Neutrophil (primary cell): Measurements from ENCODE around the gene ING3.

ENCODE experiments used
- H3K27ac ChIP-seq: fragments of 200-600 bp; sonication (generic); 2 replicates; pipeline ENCODE4 v1.5.1; 2016; ENCODE audit warnings: mild to moderate bottlenecking, moderate library complexity
- H3K27me3 ChIP-seq: fragments of 200-600 bp; sonication (generic); 2 replicates; pipeline ENCODE4 v1.6.0; 2016; ENCODE audit warnings: mild to moderate bottlenecking
- H3K36me3 ChIP-seq: fragments of 200-600 bp; sonication (generic); 2 replicates; pipeline ENCODE4 v1.5.1; 2017
- H3K4me1 ChIP-seq, 2 experiments: fragments of 200-600 bp in 1 of 2; sonication (generic) in 1 of 2; 1 replicate in 1 of 2; 2 replicates in 1 of 2; pipeline versions ENCODE4 v1.5.1 to v1.6.1; 2013 to 2016; ENCODE audit warnings: low read depth in 1 of 2, low read length in 1 of 2, mild to moderate bottlenecking in 1 of 2, moderate library complexity in 1 of 2; ENCODE audit not compliant: control insufficient read depth in 1 of 2, insufficient read depth in 1 of 2
- H3K4me3 ChIP-seq, 2 experiments: fragments of 200-600 bp in 1 of 2; sonication (generic) in 1 of 2; 1 replicate in 1 of 2; 2 replicates in 1 of 2; pipeline ENCODE4 v1.5.1; 2013 to 2016; ENCODE audit warnings: low read depth in 1 of 2, low read length in 1 of 2, mild to moderate bottlenecking in 1 of 2, moderate library complexity in 1 of 2
- H3K9me3 ChIP-seq: fragments of 200-600 bp; sonication (generic); 2 replicates; pipeline ENCODE4 v1.5.1; 2016
- TF ChIP-seq, protein P1 (sequence below): fragments of 200-600 bp; sonication (generic); IDR thresholded peaks from 2 replicates; pipeline ENCODE4 v1.5.1; 2016; ENCODE audit warnings: antibody characterized with exemption

Gene ING3

DNA sequence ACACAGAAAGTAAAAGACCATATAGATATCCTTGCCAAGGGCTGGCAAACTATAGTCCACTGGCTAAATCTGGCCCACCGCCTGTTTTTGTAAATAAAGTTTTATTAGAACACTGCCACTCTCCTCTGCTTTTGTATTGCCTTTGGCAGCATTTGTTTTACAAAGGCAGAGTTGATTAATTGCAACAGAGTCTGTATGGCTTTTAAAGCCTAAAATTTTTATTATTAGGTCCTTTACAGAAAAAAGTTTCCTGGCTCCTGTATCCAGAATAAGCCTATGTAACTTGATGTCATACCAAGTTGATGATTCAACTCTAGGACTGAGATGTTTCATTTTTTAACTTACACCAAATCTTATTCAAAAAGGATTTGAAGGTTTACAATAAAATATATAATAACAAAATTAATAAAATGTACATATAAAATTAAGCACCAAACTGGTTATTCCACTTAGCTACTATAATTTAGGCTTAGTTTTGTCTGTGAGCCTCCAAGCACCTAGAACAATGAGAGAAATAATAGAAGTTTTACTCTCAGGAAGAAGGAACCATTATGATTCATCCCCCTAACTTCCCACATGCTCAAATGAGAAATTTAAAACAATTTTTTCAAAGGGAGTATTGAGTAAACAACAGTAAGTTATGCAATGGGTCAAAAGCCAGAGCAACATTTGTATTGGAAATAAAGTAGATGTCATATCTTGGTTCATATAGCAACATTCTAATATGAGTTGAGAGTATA is 69.8 kb downstream of the ING3 start:
- TF ChIP-seq, protein P1, sequence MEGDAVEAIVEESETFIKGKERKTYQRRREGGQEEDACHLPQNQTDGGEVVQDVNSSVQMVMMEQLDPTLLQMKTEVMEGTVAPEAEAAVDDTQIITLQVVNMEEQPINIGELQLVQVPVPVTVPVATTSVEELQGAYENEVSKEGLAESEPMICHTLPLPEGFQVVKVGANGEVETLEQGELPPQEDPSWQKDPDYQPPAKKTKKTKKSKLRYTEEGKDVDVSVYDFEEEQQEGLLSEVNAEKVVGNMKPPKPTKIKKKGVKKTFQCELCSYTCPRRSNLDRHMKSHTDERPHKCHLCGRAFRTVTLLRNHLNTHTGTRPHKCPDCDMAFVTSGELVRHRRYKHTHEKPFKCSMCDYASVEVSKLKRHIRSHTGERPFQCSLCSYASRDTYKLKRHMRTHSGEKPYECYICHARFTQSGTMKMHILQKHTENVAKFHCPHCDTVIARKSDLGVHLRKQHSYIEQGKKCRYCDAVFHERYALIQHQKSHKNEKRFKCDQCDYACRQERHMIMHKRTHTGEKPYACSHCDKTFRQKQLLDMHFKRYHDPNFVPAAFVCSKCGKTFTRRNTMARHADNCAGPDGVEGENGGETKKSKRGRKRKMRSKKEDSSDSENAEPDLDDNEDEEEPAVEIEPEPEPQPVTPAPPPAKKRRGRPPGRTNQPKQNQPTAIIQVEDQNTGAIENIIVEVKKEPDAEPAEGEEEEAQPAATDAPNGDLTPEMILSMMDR = no peak
- no peaks in the 10 kb centered on the region for H3K36me3 ChIP-seq
- no peaks in the 10 kb centered on the region for H3K27me3 ChIP-seq
- no peak overlapping the region for H3K4me3 ChIP-seq
- no peaks in the 10 kb centered on the region for H3K4me1 ChIP-seq
- no peaks in the 10 kb centered on the region for H3K9me3 ChIP-seq
- no peak overlapping the region for H3K27ac ChIP-seq

DNA sequence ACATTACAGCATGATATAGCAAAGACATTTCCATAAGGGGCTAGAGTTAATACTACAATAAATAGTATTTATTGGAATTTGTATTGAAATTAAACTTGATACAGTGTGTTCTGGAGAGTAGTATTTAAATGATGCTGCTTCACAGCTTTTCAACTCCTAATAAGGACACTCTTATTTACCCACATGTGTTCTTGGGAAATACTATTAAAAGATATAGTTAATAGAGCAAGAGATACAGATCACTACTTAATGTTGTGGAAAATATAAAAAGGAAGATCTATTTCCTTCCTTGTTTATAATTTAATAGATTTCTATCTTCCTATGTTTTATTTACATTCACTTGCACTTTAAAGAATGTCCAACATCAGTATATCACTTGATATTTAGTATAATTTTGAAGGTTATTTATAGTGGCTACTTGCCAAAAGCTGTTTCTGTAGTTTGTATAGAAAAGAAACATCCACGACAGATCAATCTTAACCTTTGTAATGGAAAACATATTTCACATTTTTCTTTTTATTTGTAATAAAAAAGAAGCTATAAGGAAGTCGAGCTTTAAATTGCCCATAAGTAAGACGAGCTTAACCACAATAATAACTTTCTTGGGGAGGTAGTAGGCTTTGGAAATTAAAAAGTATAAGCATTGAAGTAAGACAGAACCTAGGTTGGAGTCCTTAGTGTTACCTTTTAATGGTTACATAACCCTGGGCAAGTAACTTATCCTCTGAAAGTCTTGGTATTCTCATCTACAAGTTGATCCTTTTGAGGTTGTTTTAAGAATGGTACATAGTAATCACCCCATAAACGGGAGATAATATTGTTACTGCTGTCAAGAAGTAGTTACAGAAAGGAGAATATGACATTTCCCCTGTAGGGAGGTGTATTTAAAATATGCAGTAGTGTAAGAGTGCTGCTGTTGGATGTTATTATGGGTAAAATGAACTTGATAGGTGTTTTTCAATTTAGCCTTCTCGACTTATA is 70.7 kb downstream of the ING3 start:
- no peaks in the 10 kb centered on the region for H3K27me3 ChIP-seq
- H3K4me3 ChIP-seq = no peak overlapping the region
- TF ChIP-seq, protein P1 = no peak
- H3K4me1 ChIP-seq = no peaks in the 10 kb centered on the region
- H3K9me3 ChIP-seq = no peaks in the 10 kb centered on the region
- no peak overlapping the region for H3K27ac ChIP-seq
- no peaks in the 10 kb centered on the region for H3K36me3 ChIP-seq

DNA sequence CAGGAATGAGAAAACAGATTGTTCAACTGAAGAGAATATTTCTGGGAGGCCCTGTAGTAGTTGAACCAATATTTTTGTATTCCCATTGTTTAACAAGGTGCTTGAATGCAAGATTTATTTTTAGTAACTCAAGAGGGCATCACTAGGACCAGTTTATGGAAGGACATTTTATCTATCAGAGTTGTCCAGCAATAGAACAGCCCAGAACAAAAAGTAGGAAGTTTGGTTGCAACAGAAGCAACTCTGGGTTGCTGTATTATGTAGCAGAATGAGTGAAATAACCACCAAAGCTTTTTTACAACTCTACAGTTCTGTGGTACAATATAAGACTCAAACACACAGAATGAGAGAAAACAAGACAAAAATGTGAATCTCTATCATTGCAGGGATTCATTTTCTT is 72.6 kb downstream of the ING3 start:
- Histone ChIP-seq H3K36me3 (no peaks in the 10 kb centered on the region), H3K27ac (no peak overlapping the region), H3K4me1 (no peaks in the 10 kb centered on the region), H3K4me3 (no peak overlapping the region), H3K9me3 (no peaks in the 10 kb centered on the region), H3K27me3 (no peaks in the 10 kb centered on the region)
- TF ChIP-seq, protein P1 = no peak

DNA sequence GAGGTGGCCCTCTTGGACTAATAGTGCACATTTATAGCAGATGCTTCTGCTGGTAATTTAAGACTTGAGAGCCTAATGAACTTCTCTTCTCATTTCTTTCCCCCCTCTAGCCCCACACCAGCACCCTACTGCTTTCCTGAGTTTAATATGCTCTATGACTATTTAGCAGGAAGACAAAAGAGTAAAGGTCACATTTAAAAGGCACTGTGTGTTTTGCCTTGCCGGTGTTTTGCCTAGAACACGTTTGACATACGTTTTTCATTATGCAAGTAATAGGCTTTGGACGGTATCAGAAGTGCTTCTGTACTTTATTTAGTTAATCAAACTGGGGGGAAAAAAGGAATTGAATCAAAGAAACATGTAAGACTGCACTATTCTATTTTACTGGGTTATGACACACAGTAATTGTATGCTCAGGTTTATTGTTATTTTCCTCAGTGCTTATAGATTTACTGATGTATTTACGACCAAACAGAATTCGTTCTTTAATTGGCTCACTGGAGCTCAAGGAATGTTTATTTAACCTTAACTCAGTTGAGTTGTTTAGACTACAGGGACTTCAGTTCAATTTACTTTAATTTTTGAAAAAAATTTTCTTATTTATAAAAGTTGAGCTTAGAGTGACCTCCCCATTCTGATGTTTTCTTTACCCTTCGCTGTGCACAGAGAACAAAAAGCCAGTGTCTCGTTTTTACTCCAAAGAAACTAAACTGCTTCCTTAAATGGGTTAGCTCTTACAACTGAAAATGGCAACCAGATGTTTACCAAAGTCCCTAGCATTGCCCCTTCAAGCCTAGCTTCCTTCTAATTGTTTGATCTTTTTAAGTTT is 73.3 kb downstream of the ING3 start:
- Histone ChIP-seq H3K27me3 (no peaks in the 10 kb centered on the region), H3K4me3 (no peak overlapping the region), H3K9me3 (no peaks in the 10 kb centered on the region), H3K27ac (no peak overlapping the region), H3K36me3 (no peaks in the 10 kb centered on the region), H3K4me1 (no peaks in the 10 kb centered on the region)
- TF ChIP-seq, protein P1 = no peak

DNA sequence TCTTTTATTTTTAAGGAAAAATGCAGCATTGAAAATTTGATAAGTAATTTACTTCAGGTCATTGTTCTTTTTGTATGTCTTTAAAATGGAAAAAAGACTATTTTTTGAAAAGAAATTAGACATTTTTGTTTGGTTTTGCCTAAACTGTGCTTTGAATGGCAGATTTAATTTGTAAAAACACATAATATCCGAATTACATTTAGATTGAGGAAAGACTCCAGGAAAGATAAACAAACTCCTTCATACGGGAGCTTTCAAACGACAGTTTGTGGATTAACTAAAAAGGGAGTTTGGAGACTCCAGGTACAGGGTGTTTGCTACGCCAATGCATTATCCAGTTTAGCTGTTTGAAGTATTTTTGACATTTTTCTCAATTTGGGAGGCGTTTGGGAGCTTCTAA is 74.0 kb downstream of the ING3 start:
- H3K4me1 ChIP-seq = no peaks in the 10 kb centered on the region

More for the DNA sequence above, 74.0 kb downstream of the ING3 start:
- H3K4me3 ChIP-seq = no peak overlapping the region
- H3K27ac ChIP-seq = no peak overlapping the region
- TF ChIP-seq, protein P1 = no peak
- H3K36me3 ChIP-seq = no peaks in the 10 kb centered on the region
- no peaks in the 10 kb centered on the region for H3K9me3 ChIP-seq
- H3K27me3 ChIP-seq = no peaks in the 10 kb centered on the region
